BE2C (cell line): ENCODE measurements around the gene FRY.

Source experiments
- DNase-seq: peaks from one replicate; pipeline ENCODE4 v3.0.0-alpha.2; 2020
- H3K27me3 ChIP-seq: fragments of 250-450 bp; sonication (Bioruptor Pico); 2 replicates; pipeline ENCODE4 v1.5.1; 2020; ENCODE audit warnings: mild to moderate bottlenecking
- H3K36me3 ChIP-seq: fragments of 250-450 bp; sonication (Bioruptor Pico); 2 replicates; pipeline ENCODE4 v1.5.1; 2020; ENCODE audit warnings: mild to moderate bottlenecking
- H3K4me1 ChIP-seq: fragments of 250-450 bp; sonication (Bioruptor Pico); 2 replicates; pipeline ENCODE4 v1.5.1; 2020
- H3K4me3 ChIP-seq: 2 replicates; pipeline ENCODE4 v1.5.1; 2011; ENCODE audit warnings: low read depth, low read length
- H3K9me3 ChIP-seq: fragments of 250-450 bp; sonication (Bioruptor Pico); 2 replicates; pipeline ENCODE4 v1.5.1; 2020
- TF ChIP-seq, protein P1 (sequence below): IDR thresholded peaks from 2 replicates; pipeline ENCODE4 v1.5.1; 2012; ENCODE audit warnings: mild to moderate bottlenecking, low read depth, low read length

The FRY gene

DNA sequence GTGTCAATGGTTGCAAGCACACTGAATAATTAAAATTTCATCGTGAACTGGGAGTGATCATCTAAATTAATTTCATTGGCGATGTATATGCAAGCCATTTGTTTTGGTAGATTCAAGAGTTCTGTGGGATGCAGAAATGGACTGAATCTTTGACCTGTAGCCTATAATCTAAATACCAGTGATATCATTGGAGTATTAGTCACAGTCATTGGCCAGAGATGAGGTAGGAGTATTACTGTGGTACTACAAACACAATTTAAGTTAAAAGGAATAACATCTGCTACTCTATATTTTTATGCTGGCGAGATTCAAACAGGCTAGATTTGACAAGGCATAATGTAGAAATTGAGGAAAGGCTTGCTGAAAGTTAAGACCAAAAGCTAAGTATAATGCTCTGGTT, 14.0 kb downstream of the FRY start:
- DNase-seq: no peak
- no peaks in the 10 kb centered on the region; the same call in 1 of the 2 replicates for H3K36me3 ChIP-seq

DNA sequence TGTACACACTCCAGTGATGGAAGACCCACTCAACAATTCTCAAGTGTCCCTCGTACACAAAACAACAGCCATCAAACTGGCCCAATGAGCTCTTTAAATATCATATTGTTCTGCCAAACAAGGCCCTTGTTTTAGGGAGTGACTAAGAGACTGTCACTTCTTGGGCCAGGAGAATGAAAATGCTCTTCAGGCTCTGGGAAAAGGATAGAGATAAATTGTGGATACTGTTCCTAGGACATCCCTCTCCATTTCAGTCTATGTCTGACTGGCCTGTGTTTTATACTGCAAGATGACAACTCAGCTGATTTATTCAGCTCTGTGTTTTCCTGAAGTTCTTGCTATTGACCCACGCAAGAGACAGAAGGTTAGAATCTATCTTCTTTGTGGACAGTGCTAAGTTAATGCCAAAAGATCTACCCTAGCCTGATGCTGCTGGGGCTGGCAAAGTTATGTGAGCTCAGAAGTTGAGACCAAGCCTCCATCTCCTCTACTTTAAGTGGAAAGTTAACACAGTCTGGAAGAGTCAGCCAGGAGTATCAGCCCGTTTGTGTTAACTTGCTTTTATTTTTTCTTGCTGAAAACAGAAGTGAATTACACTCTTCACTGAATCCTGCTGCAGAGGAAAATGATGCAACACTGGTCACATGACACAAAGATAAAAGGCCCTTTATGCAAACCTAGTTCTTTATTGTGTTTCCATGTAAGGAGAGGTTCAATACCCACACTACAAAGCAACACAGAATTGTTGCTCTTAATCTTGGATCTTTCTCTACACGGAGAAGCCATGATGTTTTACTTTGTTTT, 14.6 kb downstream of the FRY start:
- Histone ChIP-seq H3K4me3 (no peak overlapping the region), H3K27me3 (no peaks in the 10 kb centered on the region), H3K9me3 (no peaks in the 10 kb centered on the region), H3K4me1 (peaks cover 38% of the 10 kb centered on the region), H3K36me3 (no peaks in the 10 kb centered on the region; the same call in 1 of the 2 replicates)
- TF ChIP-seq, protein P1, sequence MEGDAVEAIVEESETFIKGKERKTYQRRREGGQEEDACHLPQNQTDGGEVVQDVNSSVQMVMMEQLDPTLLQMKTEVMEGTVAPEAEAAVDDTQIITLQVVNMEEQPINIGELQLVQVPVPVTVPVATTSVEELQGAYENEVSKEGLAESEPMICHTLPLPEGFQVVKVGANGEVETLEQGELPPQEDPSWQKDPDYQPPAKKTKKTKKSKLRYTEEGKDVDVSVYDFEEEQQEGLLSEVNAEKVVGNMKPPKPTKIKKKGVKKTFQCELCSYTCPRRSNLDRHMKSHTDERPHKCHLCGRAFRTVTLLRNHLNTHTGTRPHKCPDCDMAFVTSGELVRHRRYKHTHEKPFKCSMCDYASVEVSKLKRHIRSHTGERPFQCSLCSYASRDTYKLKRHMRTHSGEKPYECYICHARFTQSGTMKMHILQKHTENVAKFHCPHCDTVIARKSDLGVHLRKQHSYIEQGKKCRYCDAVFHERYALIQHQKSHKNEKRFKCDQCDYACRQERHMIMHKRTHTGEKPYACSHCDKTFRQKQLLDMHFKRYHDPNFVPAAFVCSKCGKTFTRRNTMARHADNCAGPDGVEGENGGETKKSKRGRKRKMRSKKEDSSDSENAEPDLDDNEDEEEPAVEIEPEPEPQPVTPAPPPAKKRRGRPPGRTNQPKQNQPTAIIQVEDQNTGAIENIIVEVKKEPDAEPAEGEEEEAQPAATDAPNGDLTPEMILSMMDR: no peak
- no peak for DNase-seq

More for the DNA sequence above, 14.0 kb downstream of the FRY start:
- H3K9me3 ChIP-seq: no peaks in the 10 kb centered on the region
- H3K4me1 ChIP-seq: peaks cover 38% of the 10 kb centered on the region
- H3K4me3 ChIP-seq: no peak overlapping the region
- no peaks in the 10 kb centered on the region for H3K27me3 ChIP-seq
- TF ChIP-seq, protein P1: no peak

DNA sequence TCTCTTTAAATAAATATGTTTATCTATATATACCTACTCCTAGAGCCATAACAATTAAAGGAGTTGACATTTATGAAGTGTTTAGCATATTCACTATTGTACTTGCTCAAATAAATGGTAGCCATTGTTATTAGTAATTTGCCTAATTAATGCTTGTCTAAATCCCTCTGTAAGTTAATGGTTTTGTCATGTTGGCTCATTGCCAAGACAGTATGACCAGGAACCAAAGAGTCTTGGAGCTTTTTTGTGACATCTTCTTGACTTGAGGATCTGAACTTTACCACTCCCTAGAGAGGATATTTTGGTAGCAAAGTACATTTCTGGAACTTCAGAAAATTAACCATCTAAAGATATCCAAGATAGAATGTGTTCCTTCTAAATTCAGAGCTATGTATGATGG, 15.5 kb downstream of the FRY start:
- Histone ChIP-seq H3K4me1 (peaks cover 38% of the 10 kb centered on the region), H3K9me3 (no peaks in the 10 kb centered on the region)

GRCh38 chr13:32047793-32048192, 16.2 kb downstream of the FRY start:
- no peaks in the 10 kb centered on the region for H3K9me3 ChIP-seq
- H3K4me3 ChIP-seq: no peak overlapping the region
- peaks cover 38% of the 10 kb centered on the region for H3K4me1 ChIP-seq
- TF ChIP-seq, protein P1: no peak
- no peak for DNase-seq
- no peaks in the 10 kb centered on the region for H3K27me3 ChIP-seq
- H3K36me3 ChIP-seq: no peaks in the 10 kb centered on the region; the same call in 1 of the 2 replicates

More for the DNA sequence above, 15.5 kb downstream of the FRY start:
- no peak for DNase-seq
- Histone ChIP-seq H3K36me3 (no peaks in the 10 kb centered on the region; the same call in 1 of the 2 replicates), H3K27me3 (no peaks in the 10 kb centered on the region), H3K4me3 (no peak overlapping the region)
- TF ChIP-seq, protein P1: no peak

- no peaks in the 10 kb centered on the region for H3K9me3 ChIP-seq
- TF ChIP-seq, protein P1: no peak
- no peaks in the 10 kb centered on the region for H3K27me3 ChIP-seq
- peaks cover 38% of the 10 kb centered on the region for H3K4me1 ChIP-seq
- no peaks in the 10 kb centered on the region; the same call in 1 of the 2 replicates for H3K36me3 ChIP-seq
- DNase-seq: peak; percentile 26
- H3K4me3 ChIP-seq: no peak overlapping the region
Observed at GRCh38 chr13:32048816-32049215, 17.2 kb downstream of the FRY start.

DNA sequence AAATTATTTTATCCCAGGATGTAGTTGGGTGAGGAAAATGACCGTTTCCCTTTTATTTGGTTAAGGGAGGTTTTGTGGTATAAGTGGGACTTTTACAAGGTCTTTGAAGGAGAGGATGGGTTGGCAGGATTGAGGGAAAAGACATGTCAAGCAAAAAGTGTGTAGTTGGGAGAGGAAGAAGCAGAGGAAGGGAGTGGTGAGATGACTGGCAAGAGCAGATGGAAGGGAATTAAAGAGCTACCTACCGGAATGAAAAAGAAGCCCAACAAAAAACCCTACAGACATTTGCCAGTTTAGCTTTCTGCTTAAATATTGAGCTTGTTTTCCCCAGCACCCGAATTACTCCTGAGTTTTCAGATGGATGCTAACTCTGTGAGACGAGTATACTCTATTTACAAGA, 19.6 kb downstream of the FRY start:
- Histone ChIP-seq H3K4me3 (no peak overlapping the region), H3K27me3 (no peaks in the 10 kb centered on the region), H3K4me1 (peaks cover 28% of the 10 kb centered on the region), H3K36me3 (no peaks in the 10 kb centered on the region; the same call in 1 of the 2 replicates), H3K9me3 (no peaks in the 10 kb centered on the region)
- TF ChIP-seq, protein P1: no peak
- no peak for DNase-seq
